OCI-LY3 (cell line): ENCODE measurements around the gene CTDSP1.

ENCODE experiments used
- EZH2phosphoT487 ChIP-seq: fragments of 200-600 bp; shearing (Covaris generic); IDR thresholded peaks from 2 replicates; pipeline ENCODE4 v1.6.1; 2018; ENCODE audit warnings: antibody characterized with exemption, mixed run types, low read depth
- TF ChIP-seq, protein P1 (sequence below): fragments of 200-600, 300-600 bp; sonication (generic); IDR thresholded peaks from 2 replicates; pipeline ENCODE4 v1.5.1; 2014; ENCODE audit warnings: antibody characterized with exemption, low read length, low read depth

DNA sequence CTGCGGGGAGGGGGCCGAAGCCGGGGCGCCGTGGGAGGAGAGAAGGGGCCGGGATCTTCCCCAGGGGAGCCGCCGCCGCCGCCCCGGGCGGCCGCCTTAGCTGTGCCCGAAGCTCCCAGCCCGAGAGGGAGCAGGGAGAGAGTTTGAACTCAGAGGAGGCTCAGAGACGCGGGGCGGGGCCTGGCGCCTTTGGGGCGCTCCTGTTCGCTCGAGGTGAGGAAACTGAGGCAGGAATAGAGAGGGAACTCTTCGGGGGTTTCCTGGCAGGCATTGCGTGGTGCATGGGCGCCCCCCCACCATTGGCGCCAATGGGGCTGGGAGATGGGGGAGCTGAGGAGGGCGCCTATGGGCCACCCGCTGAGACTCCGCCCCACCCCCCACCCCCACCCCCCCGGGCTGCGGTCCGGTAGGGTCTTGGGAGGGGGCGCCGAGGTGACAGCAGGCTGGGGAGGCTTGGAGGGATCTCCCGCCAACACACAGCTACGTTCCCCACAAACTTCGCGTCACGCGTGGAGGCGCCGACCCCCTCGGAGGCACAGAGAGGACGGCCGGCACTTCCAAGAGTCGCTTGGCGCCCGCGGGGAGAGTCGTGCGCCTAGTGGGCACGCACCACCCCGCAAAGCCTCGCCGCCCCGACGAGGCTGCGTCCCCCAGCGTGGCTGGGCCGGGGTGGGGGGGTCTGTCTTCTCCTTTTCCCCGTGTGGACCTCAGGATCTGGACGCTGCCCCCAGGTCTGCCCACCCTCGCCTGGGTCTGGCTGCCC, 680 bp downstream of the CTDSP1 start:
- TF ChIP-seq, protein P1, sequence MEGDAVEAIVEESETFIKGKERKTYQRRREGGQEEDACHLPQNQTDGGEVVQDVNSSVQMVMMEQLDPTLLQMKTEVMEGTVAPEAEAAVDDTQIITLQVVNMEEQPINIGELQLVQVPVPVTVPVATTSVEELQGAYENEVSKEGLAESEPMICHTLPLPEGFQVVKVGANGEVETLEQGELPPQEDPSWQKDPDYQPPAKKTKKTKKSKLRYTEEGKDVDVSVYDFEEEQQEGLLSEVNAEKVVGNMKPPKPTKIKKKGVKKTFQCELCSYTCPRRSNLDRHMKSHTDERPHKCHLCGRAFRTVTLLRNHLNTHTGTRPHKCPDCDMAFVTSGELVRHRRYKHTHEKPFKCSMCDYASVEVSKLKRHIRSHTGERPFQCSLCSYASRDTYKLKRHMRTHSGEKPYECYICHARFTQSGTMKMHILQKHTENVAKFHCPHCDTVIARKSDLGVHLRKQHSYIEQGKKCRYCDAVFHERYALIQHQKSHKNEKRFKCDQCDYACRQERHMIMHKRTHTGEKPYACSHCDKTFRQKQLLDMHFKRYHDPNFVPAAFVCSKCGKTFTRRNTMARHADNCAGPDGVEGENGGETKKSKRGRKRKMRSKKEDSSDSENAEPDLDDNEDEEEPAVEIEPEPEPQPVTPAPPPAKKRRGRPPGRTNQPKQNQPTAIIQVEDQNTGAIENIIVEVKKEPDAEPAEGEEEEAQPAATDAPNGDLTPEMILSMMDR, result no peak
- no peak for TF ChIP-seq EZH2phosphoT487
